ENCODE data around the gene FAM83F. TPM values are rescaled to one million over a fixed set of nuclear protein-coding genes. Genes with fewer than 3 reads are reported as not detected.

FAM83F gene
- total and polyA plus RNA-seq, 2 donors (not counting 1 experiment from before 2014, with no cell fraction given), result not detected

GRCh38 chr22:40018051-40018450 lies 23.3 kb downstream of the FAM83F start:
- no peaks in the 10 kb centered on the region for H3K4me1 ChIP-seq (ENCODE audit: control insufficient read depth, extremely low read depth, insufficient read depth, low read length)
- H3K9me3 ChIP-seq (ENCODE audit: control insufficient read depth, insufficient read depth, low read depth, low read length), result no peaks in the 10 kb centered on the region
- H3K4me3 ChIP-seq (replicated peaks in 1 of 4; ENCODE audit: control extremely low read depth in 1 of 4, insufficient read depth in 1 of 4, low read depth in 3 of 4, low read length in 4 of 4), result no peak overlapping the region
- DNase-seq (ENCODE audit: low read depth in 2 of 2), result no peak
- no peak overlapping the region for H3K27ac ChIP-seq (ENCODE audit: insufficient read depth, low read length)
- no peaks in the 10 kb centered on the region for H3K36me3 ChIP-seq (ENCODE audit: control insufficient read depth, insufficient read depth, low read length)
- no peak overlapping the region for H3K4me2 ChIP-seq (ENCODE audit: extremely low read depth, insufficient read depth, low read length)
- H3K27me3 ChIP-seq (ENCODE audit: control insufficient read depth, insufficient read depth, low read length), result no peaks in the 10 kb centered on the region
- H2AFZ ChIP-seq (ENCODE audit: low read length), result no peak overlapping the region
- H4K20me1 ChIP-seq (ENCODE audit: control insufficient read depth, extremely low read depth, insufficient read depth, low read length), result no peaks in the 10 kb centered on the region
- no peak for TF ChIP-seq EZH2 (IDR thresholded peaks at IDR 0.05; ENCODE audit: low read length, missing control alignments)
- no peak for TF ChIP-seq CTCF (conservative IDR thresholded peaks at IDR 0.05 in 1 of 2, IDR thresholded peaks at IDR 0.05 in 1 of 2; ENCODE audit: low read depth in 1 of 2, low read length in 2 of 2)
- no peaks in the 10 kb centered on the region for H3K79me2 ChIP-seq (ENCODE audit: control insufficient read depth, insufficient read depth, low read length)
- H3K9ac ChIP-seq (ENCODE audit: insufficient read depth, low read length), result no peak overlapping the region

GRCh38 chr22:40019100-40019499 lies 24.3 kb downstream of the FAM83F start:
- H2AFZ ChIP-seq (ENCODE audit: low read length), result no peak overlapping the region
- no peaks in the 10 kb centered on the region for H3K27me3 ChIP-seq (ENCODE audit: control insufficient read depth, insufficient read depth, low read length)
- TF ChIP-seq CTCF (conservative IDR thresholded peaks at IDR 0.05 in 1 of 2, IDR thresholded peaks at IDR 0.05 in 1 of 2; ENCODE audit: low read depth in 1 of 2, low read length in 2 of 2) (no peak), EZH2 (IDR thresholded peaks at IDR 0.05; ENCODE audit: low read length, missing control alignments) (no peak)
- H3K79me2 ChIP-seq (ENCODE audit: control insufficient read depth, insufficient read depth, low read length), result no peaks in the 10 kb centered on the region
- H3K4me2 ChIP-seq (ENCODE audit: extremely low read depth, insufficient read depth, low read length), result no peak overlapping the region
- no peak for DNase-seq (ENCODE audit: low read depth in 2 of 2)
- H3K36me3 ChIP-seq (ENCODE audit: control insufficient read depth, insufficient read depth, low read length), result no peaks in the 10 kb centered on the region
- H3K9ac ChIP-seq (ENCODE audit: insufficient read depth, low read length), result no peak overlapping the region
- no peaks in the 10 kb centered on the region for H4K20me1 ChIP-seq (ENCODE audit: control insufficient read depth, extremely low read depth, insufficient read depth, low read length)
- no peak overlapping the region for H3K27ac ChIP-seq (ENCODE audit: insufficient read depth, low read length)
- H3K9me3 ChIP-seq (ENCODE audit: control insufficient read depth, insufficient read depth, low read depth, low read length), result no peaks in the 10 kb centered on the region
- H3K4me1 ChIP-seq (ENCODE audit: control insufficient read depth, extremely low read depth, insufficient read depth, low read length), result no peaks in the 10 kb centered on the region
- no peak overlapping the region for H3K4me3 ChIP-seq (replicated peaks in 1 of 4; ENCODE audit: control extremely low read depth in 1 of 4, insufficient read depth in 1 of 4, low read depth in 3 of 4, low read length in 4 of 4)

DNA sequence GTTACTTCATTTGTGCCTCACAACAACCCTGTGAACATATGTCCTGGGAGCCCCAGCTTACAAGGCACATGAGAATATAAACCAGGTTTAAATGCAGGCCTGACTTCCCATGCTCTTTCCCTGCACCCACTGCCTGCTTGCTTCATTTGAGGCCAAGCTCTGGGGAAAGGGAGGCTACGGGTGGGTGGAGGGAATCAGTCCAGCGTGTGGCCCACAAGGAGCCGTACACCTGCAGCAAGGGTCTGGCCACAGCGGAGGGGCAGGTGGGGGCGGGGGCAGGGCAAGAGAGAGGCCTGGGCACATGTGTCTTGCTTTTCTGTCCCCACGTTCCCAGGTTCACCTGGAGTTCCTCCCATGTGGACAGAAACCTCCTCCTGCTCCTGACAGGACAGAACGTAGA lies 26.2 kb downstream of the FAM83F start:
- no peaks in the 10 kb centered on the region for H4K20me1 ChIP-seq (ENCODE audit: control insufficient read depth, extremely low read depth, insufficient read depth, low read length)
- no peak overlapping the region for H2AFZ ChIP-seq (ENCODE audit: low read length)
- TF ChIP-seq CTCF (conservative IDR thresholded peaks at IDR 0.05 in 1 of 2, IDR thresholded peaks at IDR 0.05 in 1 of 2; ENCODE audit: low read depth in 1 of 2, low read length in 2 of 2), result no peak
- TF ChIP-seq EZH2 (IDR thresholded peaks at IDR 0.05; ENCODE audit: low read length, missing control alignments), result no peak
- no peaks in the 10 kb centered on the region for H3K27me3 ChIP-seq (ENCODE audit: control insufficient read depth, insufficient read depth, low read length)
- no peak for DNase-seq (ENCODE audit: low read depth in 2 of 2)
- H3K4me1 ChIP-seq (ENCODE audit: control insufficient read depth, extremely low read depth, insufficient read depth, low read length), result no peaks in the 10 kb centered on the region
- no peaks in the 10 kb centered on the region for H3K36me3 ChIP-seq (ENCODE audit: control insufficient read depth, insufficient read depth, low read length)
- H3K4me2 ChIP-seq (ENCODE audit: extremely low read depth, insufficient read depth, low read length), result no peak overlapping the region
- no peak overlapping the region for H3K4me3 ChIP-seq (replicated peaks in 1 of 4; ENCODE audit: control extremely low read depth in 1 of 4, insufficient read depth in 1 of 4, low read depth in 3 of 4, low read length in 4 of 4)
- no peak overlapping the region for H3K27ac ChIP-seq (ENCODE audit: insufficient read depth, low read length)
- H3K9ac ChIP-seq (ENCODE audit: insufficient read depth, low read length), result no peak overlapping the region
- H3K9me3 ChIP-seq (ENCODE audit: control insufficient read depth, insufficient read depth, low read depth, low read length), result no peaks in the 10 kb centered on the region
- no peaks in the 10 kb centered on the region for H3K79me2 ChIP-seq (ENCODE audit: control insufficient read depth, insufficient read depth, low read length)
